ENCODE results near the gene UTP20. TPM values are rescaled to one million over a fixed set of nuclear protein-coding genes. Genes with fewer than 3 reads are reported as not detected.

Gene UTP20
- polyA plus RNA-seq, 1 donor (not counting 4 experiments of a cell fraction or from before 2014, with no cell fraction given) = 14.8 TPM

GRCh38 chr12:101231636-101232035 lies 48.3 kb upstream of the UTP20 start:
- Histone ChIP-seq H3K4me3 (ENCODE audit: control insufficient read depth in 2 of 3, extremely low read depth in 1 of 3, insufficient read depth in 2 of 3, low read depth in 1 of 3, low read length in 3 of 3) (no peak overlapping the region), H3K79me2 (ENCODE audit: control insufficient read depth, insufficient read depth, low read length) (no peaks in the 10 kb centered on the region), H3K9me1 (ENCODE audit: control insufficient read depth, extremely low read depth, insufficient read depth, low read length) (no peaks in the 10 kb centered on the region), H3K9me3 (ENCODE audit: control insufficient read depth, low read depth, low read length) (no peaks in the 10 kb centered on the region), H3K36me3 (ENCODE audit: control insufficient read depth in 2 of 2, extremely low read depth in 1 of 2, insufficient read depth in 2 of 2, low read length in 2 of 2) (no peaks in the 10 kb centered on the region), H3K9ac (ENCODE audit: control insufficient read depth, extremely low read depth, insufficient read depth, low read length) (no peak overlapping the region), H3K27me3 (ENCODE audit: control insufficient read depth, extremely low read depth, insufficient read depth, low read length) (no peaks in the 10 kb centered on the region), H3K4me2 (ENCODE audit: control insufficient read depth, extremely low read depth, insufficient read depth, low read depth, low read length) (no peak overlapping the region), H2AFZ (ENCODE audit: control insufficient read depth, low read length) (no peak overlapping the region), H3K4me1 (ENCODE audit: control insufficient read depth, extremely low read depth, insufficient read depth, low read length) (peaks cover 13% of the 10 kb centered on the region), H4K20me1 (ENCODE audit: control insufficient read depth, extremely low read depth, insufficient read depth, low read length) (no peaks in the 10 kb centered on the region), H3K27ac (ENCODE audit: control insufficient read depth, insufficient read depth, low read length) (no peak overlapping the region)
- dilution Hi-C loops (cut with MboI; ENCODE audit: extremely low pct_ligation_motif_present, low sequenced_read_pairs) = no loop called here
- DNase-seq (ENCODE audit: low read depth, low spot score) = no peak
- TF ChIP-seq CTCF (optimal IDR thresholded peaks at IDR 0.05 in 1 of 3, IDR thresholded peaks at IDR 0.05 in 1 of 3, conservative IDR thresholded peaks at IDR 0.05 in 1 of 3; ENCODE audit: extremely low read depth in 1 of 3, insufficient read depth in 2 of 3, low read length in 3 of 3) (no peak), EZH2 (IDR thresholded peaks at IDR 0.05; ENCODE audit: low read length) (no peak)
- no peak for FAIRE-seq

- no peak overlapping the region for H3K27ac ChIP-seq (ENCODE audit: control insufficient read depth, insufficient read depth, low read length)
- H3K4me3 ChIP-seq (ENCODE audit: control insufficient read depth in 2 of 3, extremely low read depth in 1 of 3, insufficient read depth in 2 of 3, low read depth in 1 of 3, low read length in 3 of 3) = no peak overlapping the region
- no peaks in the 10 kb centered on the region for H3K36me3 ChIP-seq (ENCODE audit: control insufficient read depth in 2 of 2, extremely low read depth in 1 of 2, insufficient read depth in 2 of 2, low read length in 2 of 2)
- H3K27me3 ChIP-seq (ENCODE audit: control insufficient read depth, extremely low read depth, insufficient read depth, low read length) = no peaks in the 10 kb centered on the region
- dilution Hi-C loops (cut with MboI; ENCODE audit: extremely low pct_ligation_motif_present, low sequenced_read_pairs) = no loop called here
- no peak overlapping the region for H2AFZ ChIP-seq (ENCODE audit: control insufficient read depth, low read length)
- H3K4me2 ChIP-seq (ENCODE audit: control insufficient read depth, extremely low read depth, insufficient read depth, low read depth, low read length) = no peak overlapping the region
- H4K20me1 ChIP-seq (ENCODE audit: control insufficient read depth, extremely low read depth, insufficient read depth, low read length) = no peaks in the 10 kb centered on the region
- TF ChIP-seq EZH2 (IDR thresholded peaks at IDR 0.05; ENCODE audit: low read length) = no peak
- no peak for TF ChIP-seq CTCF (optimal IDR thresholded peaks at IDR 0.05 in 1 of 3, IDR thresholded peaks at IDR 0.05 in 1 of 3, conservative IDR thresholded peaks at IDR 0.05 in 1 of 3; ENCODE audit: extremely low read depth in 1 of 3, insufficient read depth in 2 of 3, low read length in 3 of 3)
- H3K79me2 ChIP-seq (ENCODE audit: control insufficient read depth, insufficient read depth, low read length) = no peaks in the 10 kb centered on the region
- H3K9me3 ChIP-seq (ENCODE audit: control insufficient read depth, low read depth, low read length) = peaks cover 2% of the 10 kb centered on the region
- H3K9me1 ChIP-seq (ENCODE audit: control insufficient read depth, extremely low read depth, insufficient read depth, low read length) = no peaks in the 10 kb centered on the region
- FAIRE-seq (no peak), DNase-seq (ENCODE audit: low read depth, low spot score) (no peak)
- no peak overlapping the region for H3K9ac ChIP-seq (ENCODE audit: control insufficient read depth, extremely low read depth, insufficient read depth, low read length)
- peaks cover 4% of the 10 kb centered on the region for H3K4me1 ChIP-seq (ENCODE audit: control insufficient read depth, extremely low read depth, insufficient read depth, low read length)
These were observed 44.2 kb upstream of the UTP20 start for GRCh38 chr12:101235686-101236085.

Data from keratinocyte (primary cell).